GM19395 (cell line): Measurements from ENCODE around the gene SDF2L1.
"Not testable (repeated sequence)": the region's sequence is repeated elsewhere in the genome, so short reads cannot be mapped to it uniquely, and the experiment has no call there.

Experiments
- ATAC-seq: cut with Tn5 transposase; IDR thresholded peaks from one replicate; pipeline ENCODE4 v1.9.1; 2021; ENCODE audit warnings: mild to moderate bottlenecking, moderate library complexity; ENCODE audit not compliant: unreplicated experiment

The SDF2L1 gene

GRCh38 chr22:21659864-21660525 lies 17.9 kb downstream of the SDF2L1 start:
- no peak for ATAC-seq

GRCh38 chr22:21660904-21661303 lies 18.8 kb downstream of the SDF2L1 start:
- no peak for ATAC-seq

- ATAC-seq: no peak
Measured at GRCh38 chr22:21661991-21662390, 19.9 kb downstream of the SDF2L1 start.

- ATAC-seq: no peak
Measured at GRCh38 chr22:21663738-21664137, 21.6 kb downstream of the SDF2L1 start.

- no peak for ATAC-seq
Measured at GRCh38 chr22:21665047-21665851, 23.1 kb downstream of the SDF2L1 start.

GRCh38 chr22:21666786-21667185 lies 24.7 kb downstream of the SDF2L1 start:
- ATAC-seq: no peak

GRCh38 chr22:21669026-21669425 lies 26.9 kb downstream of the SDF2L1 start:
- no peak for ATAC-seq

GRCh38 chr22:21672107-21672629 lies 30.1 kb downstream of the SDF2L1 start:
- no peak for ATAC-seq

GRCh38 chr22:21673534-21674321 lies 31.6 kb downstream of the SDF2L1 start:
- ATAC-seq: no peak

GRCh38 chr22:21674638-21675245 lies 32.6 kb downstream of the SDF2L1 start:
- ATAC-seq: no peak

GRCh38 chr22:21677606-21678443 lies 35.7 kb downstream of the SDF2L1 start:
- ATAC-seq: no peak

- ATAC-seq: not testable (repeated sequence)
Measured at GRCh38 chr22:21678842-21679241, 36.7 kb downstream of the SDF2L1 start.

- ATAC-seq: no peak
Measured at GRCh38 chr22:21679383-21679782, 37.3 kb downstream of the SDF2L1 start.

GRCh38 chr22:21680830-21681565 lies 38.9 kb downstream of the SDF2L1 start:
- ATAC-seq: no peak

- ATAC-seq: no peak
Measured at GRCh38 chr22:21681566-21682370, 39.7 kb downstream of the SDF2L1 start.

- no peak for ATAC-seq
Measured at GRCh38 chr22:21682385-21683175, 40.5 kb downstream of the SDF2L1 start.

GRCh38 chr22:21683401-21683811 lies 41.3 kb downstream of the SDF2L1 start:
- ATAC-seq: no peak
